HG02840 (cell line): ENCODE measurements around the gene ALKBH8.
"Not testable (repeated sequence)": the region's sequence is repeated elsewhere in the genome, so short reads cannot be mapped to it uniquely, and the experiment has no call there.

Experiments
- ATAC-seq: cut with Tn5 transposase; IDR thresholded peaks from one replicate; pipeline ENCODE4 v1.9.1; 2021; ENCODE audit warnings: mild to moderate bottlenecking, moderate library complexity, moderate number of reproducible peaks; ENCODE audit not compliant: unreplicated experiment, low FRiP score

Gene ALKBH8

GRCh38 chr11:107508201-107508857 is 57.2 kb downstream of the ALKBH8 start:
- no peak for ATAC-seq

GRCh38 chr11:107505647-107506225 is 59.8 kb downstream of the ALKBH8 start:
- ATAC-seq, result no peak

- no peak for ATAC-seq
Observed at GRCh38 chr11:107504981-107505380, 60.6 kb downstream of the ALKBH8 start.

- no peak for ATAC-seq
Observed at GRCh38 chr11:107501713-107502112, 63.8 kb downstream of the ALKBH8 start.

GRCh38 chr11:107497371-107497770 is 68.2 kb downstream of the ALKBH8 start:
- ATAC-seq, result not testable (repeated sequence)

- ATAC-seq, result no peak
Observed at GRCh38 chr11:107496011-107496410, 69.5 kb downstream of the ALKBH8 start.

- no peak for ATAC-seq
Observed at GRCh38 chr11:107494055-107494454, 71.5 kb downstream of the ALKBH8 start.

- no peak for ATAC-seq
Observed at GRCh38 chr11:107493117-107493516, 72.4 kb downstream of the ALKBH8 start.

- ATAC-seq, result no peak
Observed at GRCh38 chr11:107490836-107491235, 74.7 kb downstream of the ALKBH8 start.

- ATAC-seq, result no peak
Observed at GRCh38 chr11:107482234-107482633, 83.3 kb downstream of the ALKBH8 start.

GRCh38 chr11:107478922-107479321 is 86.6 kb downstream of the ALKBH8 start:
- ATAC-seq, result no peak

- ATAC-seq, result no peak
Observed at GRCh38 chr11:107477820-107478219, 87.7 kb downstream of the ALKBH8 start.

GRCh38 chr11:107473792-107474191 is 91.7 kb downstream of the ALKBH8 start:
- ATAC-seq, result no peak

- ATAC-seq, result no peak
Observed at GRCh38 chr11:107472966-107473365, 92.6 kb downstream of the ALKBH8 start.

GRCh38 chr11:107468596-107468995 is 96.9 kb downstream of the ALKBH8 start:
- ATAC-seq, result no peak

GRCh38 chr11:107467696-107468095 is 97.8 kb downstream of the ALKBH8 start:
- ATAC-seq, result no peak

GRCh38 chr11:107466275-107466866 is 99.2 kb downstream of the ALKBH8 start:
- ATAC-seq, result not testable (repeated sequence)

- ATAC-seq, result peak; percentile 99
Observed at GRCh38 chr11:107457558-107458271, 107.8 kb downstream of the ALKBH8 start, which contains the start of gene CWF19L2. TSS of gene CWF19L2 (minus strand) at chr11:107457825. CDS start at chr11:107457816, 9 bp downstream.

- peak; percentile 29 for ATAC-seq
Observed at GRCh38 chr11:107457205-107457557, 108.4 kb downstream of the ALKBH8 start.

GRCh38 chr11:107453594-107454286 is 111.8 kb downstream of the ALKBH8 start:
- ATAC-seq, result no peak
